Measurements from ENCODE around the gene PCDH9.

Gene PCDH9

DNA sequence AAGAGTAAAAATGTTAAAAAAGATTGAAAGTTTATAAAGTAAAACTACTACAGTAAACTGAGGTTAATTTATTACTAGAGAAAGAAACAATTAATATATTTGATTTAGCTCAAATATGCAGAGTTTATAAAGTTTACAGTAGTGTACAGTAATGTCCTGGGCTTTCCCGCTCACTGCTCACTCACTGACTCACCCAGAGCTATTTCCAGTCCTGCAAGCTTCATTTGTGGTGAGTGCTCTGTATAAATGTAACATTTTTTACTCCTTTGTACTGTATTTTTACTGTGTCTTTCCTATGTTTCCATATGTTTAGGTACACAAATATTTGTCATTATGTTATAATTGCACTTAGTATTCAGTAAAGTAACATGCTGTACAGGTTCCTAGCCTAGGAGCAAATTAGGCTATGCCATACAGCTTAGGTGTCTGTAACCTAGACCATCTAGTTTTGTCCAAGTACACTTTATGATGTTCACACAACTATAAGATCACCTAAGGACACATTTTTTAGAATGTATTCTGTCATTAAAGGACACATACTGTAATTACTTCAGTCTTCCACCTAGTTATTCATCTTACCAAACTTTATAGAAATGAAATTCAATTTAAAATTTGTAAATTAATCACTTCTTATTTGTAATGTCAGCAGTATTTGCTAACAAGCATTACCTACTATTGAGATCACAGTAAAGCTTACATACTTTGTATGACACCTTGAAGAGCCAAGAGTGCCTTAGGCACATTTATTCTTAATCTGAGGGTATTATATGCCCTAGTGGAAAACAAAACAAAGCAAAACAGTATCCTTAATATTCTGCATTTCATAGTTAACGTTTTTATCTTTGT is 683.4 kb downstream of the PCDH9 start:
- no peak for DNase-seq

DNA sequence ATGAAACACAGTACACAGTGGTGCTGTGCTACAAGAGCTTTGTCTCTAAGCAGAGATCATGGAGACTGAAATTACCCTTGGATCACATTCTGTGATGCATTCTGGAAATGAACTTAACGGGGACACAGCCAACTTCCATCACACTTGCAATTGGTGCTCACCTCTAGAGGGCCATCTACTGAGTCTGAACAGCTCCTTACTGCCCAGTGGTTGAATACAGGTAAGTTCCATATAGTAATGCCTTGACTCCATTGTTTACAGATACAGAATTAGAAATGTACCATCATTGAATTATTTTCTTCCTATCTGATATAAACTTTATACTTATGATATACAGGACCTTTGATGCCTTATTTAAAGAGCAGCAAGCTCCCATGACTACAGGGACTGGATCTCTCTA is 686.4 kb downstream of the PCDH9 start:
- DNase-seq, result no peak

DNA sequence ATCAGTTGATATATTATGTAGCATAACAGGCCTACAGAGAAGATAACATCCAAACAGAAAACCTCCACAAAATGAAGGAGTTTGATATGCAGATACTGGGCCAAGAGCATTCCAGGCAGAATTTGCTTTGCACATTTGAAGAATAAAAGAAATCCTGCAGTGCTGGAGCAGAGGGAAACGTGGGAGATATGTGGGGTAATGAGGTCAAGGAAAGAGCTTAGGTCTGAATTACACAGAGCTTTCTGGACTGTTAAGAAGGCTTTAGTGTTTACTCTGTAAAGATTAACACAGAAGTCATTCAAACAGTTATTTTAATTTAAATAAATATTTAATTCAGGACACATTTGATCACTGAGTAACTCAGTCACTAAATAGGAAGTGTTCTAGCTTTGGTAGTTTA is 692.7 kb downstream of the PCDH9 start:
- no peak for DNase-seq

DNA sequence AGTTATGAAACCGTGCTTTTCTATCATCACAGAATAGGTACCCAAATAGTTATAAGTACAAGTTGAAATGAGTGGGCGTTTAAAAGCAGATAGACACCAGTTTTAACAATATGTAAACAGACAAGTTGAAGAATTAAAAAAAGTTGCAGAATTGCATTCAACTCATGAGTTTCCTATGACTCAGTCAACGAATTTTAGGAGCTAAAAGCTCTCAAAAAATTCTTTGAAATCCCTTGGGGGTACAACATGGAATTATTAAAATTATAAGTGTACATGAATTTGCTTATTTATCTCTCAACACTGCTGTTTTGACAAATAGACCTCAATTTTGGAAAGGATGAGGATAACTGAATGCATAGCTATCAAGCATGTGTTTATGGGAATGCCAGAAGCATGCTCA is 693.4 kb downstream of the PCDH9 start:
- DNase-seq, result no peak

DNA sequence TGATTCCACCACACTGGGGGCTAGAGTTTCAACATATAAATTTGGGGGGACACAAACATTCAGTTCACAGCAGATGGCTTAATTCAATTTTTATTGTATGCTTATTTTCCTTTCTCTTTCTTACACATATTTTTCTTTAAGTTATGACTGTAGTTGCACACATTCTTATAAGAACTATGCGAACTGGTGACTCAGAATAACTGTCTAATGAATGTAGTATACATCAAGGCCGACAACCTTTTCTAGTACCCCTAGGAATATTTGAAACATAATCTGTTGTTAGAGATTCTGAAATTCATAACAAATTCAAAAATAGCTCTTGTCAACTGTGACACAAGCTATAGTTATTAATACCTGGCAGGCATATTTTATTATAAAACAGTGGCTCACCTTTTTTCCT is 695.6 kb downstream of the PCDH9 start:
- no peak for DNase-seq

DNA sequence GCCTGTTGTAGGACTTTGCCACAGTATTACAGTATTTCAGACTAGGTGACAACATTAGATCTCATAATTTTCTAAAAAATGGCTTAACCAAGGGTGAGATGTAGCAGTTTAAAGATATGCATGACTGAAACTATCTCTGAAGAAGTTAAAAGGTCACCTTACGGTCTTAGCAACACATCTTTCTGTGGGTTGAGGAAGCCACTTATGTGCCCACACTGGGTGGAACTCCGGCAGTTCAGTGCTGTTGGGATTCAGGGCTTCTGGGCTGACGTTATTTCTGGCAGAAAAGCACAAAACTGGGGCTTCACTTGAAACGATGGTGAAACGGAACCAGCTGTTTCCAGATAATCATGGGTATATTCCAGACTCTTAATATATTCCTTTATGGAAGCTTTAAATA is 697.3 kb downstream of the PCDH9 start:
- DNase-seq, result no peak

DNA sequence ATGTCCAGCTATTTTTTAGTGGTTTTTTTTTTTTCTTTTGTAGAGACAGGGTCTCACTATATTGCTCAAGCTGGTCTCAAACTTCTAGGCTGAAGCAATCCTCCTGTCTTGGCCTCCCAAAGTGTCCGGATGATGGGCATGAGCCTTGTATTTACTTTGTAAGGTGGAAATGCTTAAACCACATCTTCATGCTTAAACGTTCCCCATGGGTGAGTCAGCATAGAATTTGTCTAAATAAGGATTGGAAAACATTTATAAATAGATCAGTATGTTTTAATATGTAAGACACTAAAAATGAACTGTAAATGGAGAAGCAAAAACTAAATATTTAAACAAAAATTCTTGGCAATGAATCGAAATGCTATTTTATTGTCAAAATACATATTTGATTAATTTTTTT is 698.0 kb downstream of the PCDH9 start:
- DNase-seq, result no peak

DNA sequence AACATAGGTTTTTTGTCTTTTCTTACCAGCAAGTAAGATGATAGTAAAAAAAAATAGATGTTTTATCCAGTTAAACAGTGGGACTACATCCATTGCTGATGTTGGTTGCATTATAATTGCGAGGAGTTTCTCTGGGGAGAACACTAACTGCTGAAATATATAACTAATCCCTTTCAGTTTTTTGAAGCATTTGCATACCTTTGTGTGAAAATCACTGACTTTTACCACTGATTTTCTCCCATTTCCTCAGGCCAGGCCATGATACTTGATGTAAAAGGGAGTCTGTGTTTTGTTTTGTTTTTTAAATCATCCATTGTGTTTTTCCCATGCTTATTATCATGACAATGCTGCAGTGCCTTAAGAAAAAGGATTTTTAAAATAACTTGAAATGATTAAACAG is 699.5 kb downstream of the PCDH9 start:
- DNase-seq, result no peak

DNA sequence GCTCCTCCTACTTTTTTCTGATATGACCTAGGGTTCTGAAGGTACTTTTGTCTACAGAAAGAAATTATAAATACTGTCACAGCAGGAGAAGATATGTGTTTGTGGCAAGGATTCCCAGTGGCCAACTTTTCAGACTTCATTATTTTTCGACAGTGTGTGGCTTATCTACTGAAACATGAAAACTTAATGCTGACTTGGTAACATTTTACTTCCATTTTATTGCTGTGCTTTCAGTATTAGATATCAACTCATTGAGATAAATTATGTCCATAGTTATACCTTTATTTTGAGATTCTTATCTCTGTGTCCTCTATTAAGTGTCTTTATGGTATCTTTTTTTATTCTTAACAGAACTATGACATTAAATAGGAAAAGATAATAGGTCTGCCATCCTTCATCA is 700.0 kb downstream of the PCDH9 start:
- no peak for DNase-seq

DNA sequence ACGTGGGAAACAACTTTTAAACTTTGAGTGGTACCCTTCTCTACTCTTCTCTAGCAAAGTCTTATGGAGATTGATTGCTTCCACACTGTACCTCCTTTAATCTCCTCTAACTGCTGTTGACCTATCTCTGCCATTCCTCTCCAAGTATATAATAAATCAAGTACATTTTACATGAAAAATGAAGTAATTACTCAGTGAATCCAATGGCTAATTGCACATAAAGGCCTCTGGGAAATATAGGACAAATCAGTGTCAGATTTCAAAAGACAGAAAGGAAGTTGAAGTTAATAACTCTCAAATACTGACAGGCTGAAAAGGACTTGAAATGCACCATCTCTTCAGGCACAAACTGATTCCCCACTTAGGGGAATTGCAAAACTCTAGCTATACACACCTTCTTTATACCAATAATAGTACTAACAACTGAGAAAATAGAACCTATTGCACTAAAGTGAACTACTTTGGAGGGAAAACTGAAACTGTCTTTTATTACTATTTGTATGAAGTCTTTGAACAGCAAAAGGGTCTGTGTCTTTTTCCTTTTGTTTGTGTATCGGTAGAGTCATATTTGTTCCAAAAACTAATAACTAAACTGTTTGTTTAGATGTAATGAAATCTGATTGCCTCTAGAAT is 701.1 kb downstream of the PCDH9 start:
- DNase-seq, result no peak

DNA sequence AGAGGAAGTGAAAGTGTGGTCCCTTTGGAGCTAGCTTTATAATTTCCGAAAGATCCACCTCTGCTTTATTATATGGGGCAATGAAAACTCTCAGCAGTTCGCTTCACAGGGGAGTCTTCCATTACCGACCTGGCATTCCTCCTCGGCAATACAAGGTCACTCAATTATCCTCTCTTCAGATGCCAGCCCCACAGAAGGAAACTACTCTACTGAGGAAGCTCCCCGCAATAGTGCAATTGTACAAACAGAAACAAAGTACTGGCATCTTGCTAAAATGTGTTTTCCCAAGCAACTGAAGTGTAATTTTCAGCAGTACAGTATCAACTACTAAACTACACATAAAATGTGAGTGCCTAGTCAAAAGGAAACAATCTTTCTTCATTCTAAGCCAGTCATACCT is 702.0 kb downstream of the PCDH9 start:
- no peak for DNase-seq

DNA sequence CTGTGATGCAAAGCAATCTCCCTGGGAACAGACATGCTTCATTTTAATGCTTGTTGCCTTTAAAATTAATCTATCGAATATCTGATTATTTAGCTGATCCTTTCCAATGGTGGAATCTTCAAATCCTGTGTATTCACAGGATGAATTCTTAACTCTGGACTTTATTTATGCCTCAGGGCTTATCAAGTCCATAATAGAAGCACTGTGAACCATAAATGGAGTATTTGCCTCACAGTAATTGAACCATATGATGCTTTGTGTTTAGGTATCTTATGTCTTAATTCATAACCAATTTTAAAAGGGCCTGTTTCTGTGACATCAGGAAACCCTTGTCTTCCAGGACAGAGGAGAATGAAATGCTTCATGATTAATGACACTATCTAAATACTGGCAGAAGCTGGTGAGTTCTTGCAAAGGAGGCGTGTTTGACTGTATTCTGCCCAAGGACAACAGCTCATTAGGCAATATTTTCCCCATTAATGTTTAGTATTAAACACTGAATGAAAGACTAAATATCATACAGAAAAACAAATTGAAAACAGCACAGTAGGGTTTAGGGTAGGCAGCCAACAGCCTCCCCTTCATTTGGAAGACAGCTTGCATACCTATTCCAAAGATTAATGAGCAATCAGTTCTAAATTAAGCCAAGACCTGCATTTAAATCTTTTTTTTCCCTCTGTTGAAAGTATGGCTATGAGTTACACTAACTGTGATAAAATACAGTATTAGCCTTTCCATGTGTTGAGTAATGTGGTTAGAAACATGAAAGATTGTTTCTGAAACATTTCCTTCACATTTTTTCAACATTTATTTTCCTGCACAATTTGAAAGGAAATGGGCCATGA is 709.4 kb downstream of the PCDH9 start:
- DNase-seq, result no peak

DNA sequence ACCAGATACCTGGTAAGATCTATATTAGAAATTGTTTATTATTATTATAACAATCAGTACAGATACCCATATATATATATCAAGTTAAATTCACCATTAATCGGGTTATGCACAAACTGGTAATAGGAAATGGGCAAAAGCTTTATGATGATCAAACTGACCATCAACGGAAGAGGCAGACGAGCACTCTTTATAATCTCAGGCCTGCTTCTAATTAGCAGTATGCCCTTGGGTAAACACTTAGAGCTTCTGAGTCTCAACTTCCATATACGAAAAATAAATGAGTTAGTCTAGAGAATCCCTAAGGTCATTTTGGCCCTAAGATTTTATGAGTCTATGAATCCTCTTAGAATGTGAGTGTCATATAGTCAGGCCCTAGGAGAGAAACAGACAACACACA is 710.9 kb downstream of the PCDH9 start:
- no peak for DNase-seq

DNA sequence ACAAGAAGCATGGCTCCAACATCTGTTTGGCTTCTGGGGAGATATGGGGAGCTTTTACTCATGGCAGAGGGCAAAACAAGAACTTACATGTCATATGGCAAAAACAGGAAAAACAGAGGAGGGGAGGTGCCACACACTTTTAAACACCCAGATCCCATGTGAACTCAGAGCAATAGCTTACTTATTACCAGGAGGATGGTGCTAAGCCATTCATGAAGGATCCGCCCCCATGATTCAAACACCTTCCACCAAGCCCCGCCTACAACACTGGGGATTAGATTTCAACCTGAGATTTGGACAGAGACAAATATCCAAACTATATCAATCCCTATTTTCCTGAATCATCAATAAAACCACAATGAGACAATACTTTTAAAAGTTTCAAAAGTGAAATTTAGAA is 712.1 kb downstream of the PCDH9 start:
- no peak for DNase-seq

DNA sequence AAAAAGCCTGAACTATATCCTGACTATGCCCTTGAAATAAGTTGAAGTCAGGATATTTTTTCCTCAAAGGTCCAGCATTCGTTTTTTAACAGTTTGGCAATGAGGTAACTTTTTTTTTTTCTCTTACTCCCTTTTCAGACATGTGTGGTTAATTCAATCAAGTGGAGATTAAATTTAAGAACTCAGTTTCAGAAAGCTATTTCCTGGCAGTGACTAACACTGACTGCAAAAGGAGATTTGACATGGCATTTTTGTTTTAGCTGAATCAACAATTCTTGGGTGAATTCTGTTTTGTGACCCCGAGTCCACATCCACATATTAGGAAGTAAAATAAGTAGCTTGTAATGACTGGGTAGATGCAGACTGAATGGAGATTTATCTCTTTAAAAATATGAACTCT is 716.4 kb downstream of the PCDH9 start:
- DNase-seq, result no peak

DNA sequence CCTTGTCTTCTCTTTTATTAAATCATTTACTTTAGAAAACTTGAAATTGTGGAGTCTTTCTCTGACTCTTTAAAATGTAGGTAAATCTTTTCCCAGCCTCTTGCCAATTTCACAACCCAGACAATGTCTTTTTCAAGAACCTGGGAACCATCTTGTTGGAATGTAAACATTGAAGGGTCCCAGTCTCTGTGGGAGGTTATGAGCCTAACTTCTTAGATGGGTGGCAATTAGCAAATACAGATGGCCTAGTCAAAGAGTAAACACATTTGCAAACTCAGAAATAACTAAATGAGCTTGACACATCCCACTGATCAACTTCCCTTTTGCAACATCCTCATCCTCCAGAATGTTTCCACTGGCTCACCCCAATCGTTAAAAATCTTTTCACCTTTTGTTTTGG is 721.0 kb downstream of the PCDH9 start:
- no peak for DNase-seq

DNA sequence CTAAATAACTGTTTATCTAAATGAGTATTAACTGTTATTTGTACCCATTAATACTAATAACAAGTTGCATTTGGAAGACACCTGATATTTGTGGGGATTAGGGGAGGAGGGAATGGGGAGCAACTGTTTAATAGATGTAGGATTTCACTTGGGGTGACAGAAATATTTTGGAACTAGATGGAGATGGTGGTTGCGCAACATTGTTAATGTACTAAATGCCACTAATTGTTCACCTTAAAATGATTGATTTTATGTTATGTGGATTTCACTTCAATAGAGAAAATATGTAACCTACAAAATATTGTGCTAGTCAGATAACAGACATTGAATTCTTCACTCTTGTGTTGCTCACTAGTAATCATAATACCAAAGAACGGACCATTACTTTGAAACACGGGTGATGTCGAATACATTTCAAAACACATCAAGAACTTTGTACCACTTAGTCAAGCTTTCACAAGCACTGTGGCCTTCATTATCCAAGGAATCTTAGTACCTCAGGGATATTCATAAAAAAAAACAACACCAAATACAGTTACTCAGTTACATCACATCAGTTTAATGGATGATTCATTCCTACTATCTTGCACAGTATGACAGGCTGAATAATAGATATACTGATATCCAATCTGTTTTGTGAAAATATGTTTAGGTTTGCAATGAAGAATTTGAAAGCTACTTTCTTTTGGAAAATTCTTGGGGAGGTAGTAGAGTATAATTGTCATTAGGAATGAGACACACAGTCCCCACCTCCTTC is 721.8 kb downstream of the PCDH9 start:
- no peak for DNase-seq

DNA sequence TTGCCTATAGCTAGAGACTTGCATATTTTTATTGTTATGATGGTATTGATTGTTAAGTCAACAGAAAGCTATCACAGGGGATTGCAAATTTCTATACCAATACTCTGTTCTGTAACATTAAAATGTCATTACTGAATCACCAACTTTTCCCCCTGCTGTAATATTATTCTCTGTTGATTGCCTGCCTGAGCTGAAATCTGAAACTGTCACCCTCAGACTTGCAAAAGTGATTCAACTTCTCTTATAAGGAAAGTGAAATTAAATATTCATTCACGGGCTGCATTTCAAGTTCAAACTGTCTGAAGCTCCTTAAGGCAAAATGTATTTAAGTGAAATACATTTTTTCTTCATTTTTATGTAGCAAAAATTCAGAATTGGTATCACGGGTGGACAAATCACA is 723.2 kb downstream of the PCDH9 start:
- no peak for DNase-seq

DNA sequence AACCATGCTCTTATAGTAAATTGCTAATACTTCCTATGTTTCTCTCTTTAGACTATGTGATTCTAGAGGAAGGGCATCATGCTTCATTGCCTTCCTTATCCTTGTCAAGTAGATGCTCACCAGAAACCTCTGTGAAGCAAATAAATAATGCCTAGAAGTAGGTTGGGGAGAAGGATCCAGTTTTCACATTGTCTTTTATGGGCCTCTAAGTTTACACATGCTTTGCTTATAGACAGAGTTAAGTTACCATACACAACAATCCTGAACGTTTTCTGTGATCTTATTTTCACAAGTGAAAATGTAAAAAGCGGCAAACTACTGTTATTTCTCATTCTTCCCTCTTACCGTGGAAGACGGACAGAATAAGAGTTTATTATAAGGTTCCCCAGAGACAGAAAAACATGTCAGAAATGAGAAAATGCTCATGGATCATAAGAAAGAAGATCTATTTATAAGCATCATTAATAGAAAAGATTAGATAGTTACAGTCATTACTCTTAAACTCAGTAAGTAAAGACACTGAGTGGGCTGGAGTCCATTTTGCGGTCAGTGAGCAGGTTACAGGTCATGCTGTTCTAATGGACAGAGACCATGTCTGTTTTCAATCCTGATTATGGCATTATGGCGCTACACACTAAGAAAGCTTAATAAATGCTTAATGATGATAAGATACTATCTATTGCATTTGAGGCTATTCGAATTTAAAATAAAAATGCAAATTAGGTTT is 723.9 kb downstream of the PCDH9 start:
- no peak for DNase-seq

DNA sequence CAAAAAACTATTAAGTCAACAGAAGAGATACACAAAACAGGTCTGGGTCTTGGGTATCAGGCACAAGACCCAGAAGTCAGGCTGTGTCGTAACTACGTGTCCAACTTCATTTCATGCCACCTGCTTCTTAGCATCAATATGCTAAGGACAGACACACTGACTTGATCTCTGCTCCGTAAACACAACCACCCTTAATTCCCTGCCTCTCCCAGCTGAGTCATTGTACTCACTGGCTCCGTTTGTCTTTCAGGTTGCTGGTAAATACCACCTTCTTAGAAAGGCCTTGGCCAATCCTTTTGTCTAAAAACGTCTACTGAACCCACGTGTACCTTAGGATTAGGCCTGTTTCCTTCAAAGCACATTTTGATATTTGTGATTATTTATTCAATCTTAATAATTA is 726.2 kb downstream of the PCDH9 start:
- DNase-seq, result no peak

DNA sequence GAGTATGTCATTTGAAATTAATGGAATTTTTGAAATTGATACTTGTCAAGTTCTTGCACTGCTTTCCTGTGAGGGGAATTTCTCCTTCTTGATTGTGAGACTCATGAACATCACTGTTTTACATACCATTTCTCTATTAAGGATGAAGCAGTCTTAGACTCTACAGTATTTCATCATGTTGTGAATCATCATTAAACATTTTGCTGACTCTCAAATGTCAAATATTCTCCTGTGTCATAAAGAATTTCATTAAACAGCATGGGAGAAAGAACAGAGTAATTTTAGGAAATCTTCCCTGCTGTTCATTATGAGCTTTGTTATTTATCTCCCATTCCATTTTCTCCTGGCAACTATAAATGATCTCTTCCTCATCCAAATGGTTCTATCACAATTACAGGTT is 729.0 kb downstream of the PCDH9 start:
- no peak for DNase-seq

DNA sequence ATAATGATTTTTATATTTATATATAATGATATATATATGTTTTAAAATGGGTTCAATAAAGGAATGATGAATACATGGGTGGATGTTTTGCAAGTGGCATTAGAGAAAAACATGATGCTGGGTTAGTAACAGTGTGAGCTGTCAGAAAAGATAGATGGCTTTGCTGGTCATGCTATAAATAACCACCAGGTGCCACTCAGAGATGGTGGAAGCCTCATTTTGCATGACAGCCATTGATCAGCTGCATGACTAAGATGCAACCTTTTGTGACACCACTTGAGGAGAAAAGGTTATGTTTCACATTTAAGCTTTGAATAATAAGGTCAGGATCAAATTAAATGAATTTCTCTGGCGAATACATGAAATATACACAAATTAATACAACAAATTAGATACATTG is 737.7 kb downstream of the PCDH9 start:
- no peak for DNase-seq
